SK-N-SH (cell line): Measurements from ENCODE around the gene SBF2.

ENCODE experiments used
- EP300 ChIP-seq, 2 experiments: IDR thresholded peaks; 2 replicates each; pipeline versions ENCODE4 v1.4.0 to v1.6.1; 2012; ENCODE audit warnings: borderline replicate concordance in 1 of 2, low read depth in 1 of 2, low read length in 1 of 2
- FOSL2 ChIP-seq: IDR thresholded peaks from 2 replicates; pipeline ENCODE4 v1.4.0; 2012; ENCODE audit warnings: low read depth, mild to moderate bottlenecking, moderate library complexity, borderline replicate concordance
- JUND ChIP-seq: IDR thresholded peaks from 2 replicates; pipeline ENCODE4 v1.4.0; 2012
- NFIC ChIP-seq: IDR thresholded peaks from 2 replicates; pipeline ENCODE4 v1.4.0; 2012; ENCODE audit warnings: borderline replicate concordance
- RAD21 ChIP-seq: IDR thresholded peaks from 2 replicates; pipeline ENCODE4 v1.6.1; 2012; ENCODE audit warnings: mild to moderate bottlenecking, low read length
- YY1 ChIP-seq: IDR thresholded peaks from 2 replicates; pipeline ENCODE4 v1.4.0; 2012; ENCODE audit warnings: low read depth, mild to moderate bottlenecking
- TF ChIP-seq, protein P1 (sequence below): IDR thresholded peaks from 2 replicates; pipeline ENCODE4 v1.4.0; 2012; ENCODE audit warnings: low read depth
- TF ChIP-seq, protein P2 (sequence below): fragments of 200-600 bp; sonication (generic); IDR thresholded peaks from 2 replicates; pipeline ENCODE4 v1.6.1; 2017; ENCODE audit warnings: antibody characterized with exemption, mild to moderate bottlenecking, moderate library complexity
- TF ChIP-seq, protein P3 (sequence below): fragments of 150-350 bp; IDR thresholded peaks from 2 replicates; pipeline ENCODE4 v1.6.1; 2016; ENCODE audit warnings: mild to moderate bottlenecking, low read depth, low read length
- TF ChIP-seq, protein P4 (sequence below): IDR thresholded peaks from 2 replicates; pipeline ENCODE4 v1.4.0; 2012; ENCODE audit warnings: low read depth, borderline replicate concordance
- TF ChIP-seq, protein P5 (sequence below): fragments of 150-350 bp; IDR thresholded peaks from 2 replicates; pipeline ENCODE4 v1.6.1; 2017; ENCODE audit warnings: antibody characterized with exemption, low read length, low read depth, borderline replicate concordance

DNA sequence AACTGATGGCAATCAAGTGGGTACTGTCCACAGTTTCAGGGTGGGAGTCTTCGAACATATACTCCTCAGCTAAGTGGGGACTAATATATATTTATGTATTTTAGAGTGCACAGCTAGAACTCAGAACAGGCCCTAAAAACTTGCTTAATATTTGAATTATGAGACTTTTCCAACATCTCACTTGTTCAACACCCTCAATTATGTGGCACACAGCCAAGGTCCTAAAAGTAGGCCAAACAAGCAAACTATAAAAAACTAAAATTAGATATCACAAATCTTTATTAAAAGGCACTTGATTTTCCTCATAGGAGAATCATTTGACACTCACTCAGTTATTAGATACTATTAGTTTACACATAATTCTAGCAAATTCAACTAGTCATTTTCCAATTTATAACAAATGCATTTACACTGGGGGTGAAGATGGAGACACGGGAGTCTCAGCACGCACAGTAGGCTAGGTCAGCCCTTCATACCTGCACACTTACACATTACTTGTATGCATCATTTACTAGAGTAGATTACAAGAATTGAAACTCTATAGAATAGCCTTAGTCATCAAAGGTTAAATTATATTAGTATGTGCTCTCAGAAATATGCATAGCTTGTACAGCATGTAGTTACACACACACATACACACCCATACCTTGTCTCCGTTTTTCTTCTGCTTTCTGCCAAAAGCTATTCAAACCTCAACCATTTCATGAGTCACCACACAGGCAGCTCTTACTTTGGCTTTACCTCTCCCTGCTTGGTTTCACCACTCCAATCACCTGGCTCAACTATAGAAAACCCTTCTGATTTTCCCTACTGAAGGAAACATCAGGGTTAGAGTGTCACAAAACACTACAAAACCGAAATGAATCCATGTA, 171.5 kb downstream of the SBF2 start:
- TF ChIP-seq, protein P1, sequence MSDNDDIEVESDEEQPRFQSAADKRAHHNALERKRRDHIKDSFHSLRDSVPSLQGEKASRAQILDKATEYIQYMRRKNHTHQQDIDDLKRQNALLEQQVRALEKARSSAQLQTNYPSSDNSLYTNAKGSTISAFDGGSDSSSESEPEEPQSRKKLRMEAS: no peak
- TF ChIP-seq, protein P2, sequence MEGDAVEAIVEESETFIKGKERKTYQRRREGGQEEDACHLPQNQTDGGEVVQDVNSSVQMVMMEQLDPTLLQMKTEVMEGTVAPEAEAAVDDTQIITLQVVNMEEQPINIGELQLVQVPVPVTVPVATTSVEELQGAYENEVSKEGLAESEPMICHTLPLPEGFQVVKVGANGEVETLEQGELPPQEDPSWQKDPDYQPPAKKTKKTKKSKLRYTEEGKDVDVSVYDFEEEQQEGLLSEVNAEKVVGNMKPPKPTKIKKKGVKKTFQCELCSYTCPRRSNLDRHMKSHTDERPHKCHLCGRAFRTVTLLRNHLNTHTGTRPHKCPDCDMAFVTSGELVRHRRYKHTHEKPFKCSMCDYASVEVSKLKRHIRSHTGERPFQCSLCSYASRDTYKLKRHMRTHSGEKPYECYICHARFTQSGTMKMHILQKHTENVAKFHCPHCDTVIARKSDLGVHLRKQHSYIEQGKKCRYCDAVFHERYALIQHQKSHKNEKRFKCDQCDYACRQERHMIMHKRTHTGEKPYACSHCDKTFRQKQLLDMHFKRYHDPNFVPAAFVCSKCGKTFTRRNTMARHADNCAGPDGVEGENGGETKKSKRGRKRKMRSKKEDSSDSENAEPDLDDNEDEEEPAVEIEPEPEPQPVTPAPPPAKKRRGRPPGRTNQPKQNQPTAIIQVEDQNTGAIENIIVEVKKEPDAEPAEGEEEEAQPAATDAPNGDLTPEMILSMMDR: no peak
- TF ChIP-seq EP300 (IDR thresholded peaks at IDR 0.05; ENCODE audit: borderline replicate concordance in 1 of 2, low read depth in 1 of 2, low read length in 1 of 2) (no peak), JUND (peak; percentile 53), RAD21 (no peak), NFIC (no peak), FOSL2 (peak; percentile 42; the same call in 1 of the 2 replicates), YY1 (no peak)
- TF ChIP-seq, protein P3, sequence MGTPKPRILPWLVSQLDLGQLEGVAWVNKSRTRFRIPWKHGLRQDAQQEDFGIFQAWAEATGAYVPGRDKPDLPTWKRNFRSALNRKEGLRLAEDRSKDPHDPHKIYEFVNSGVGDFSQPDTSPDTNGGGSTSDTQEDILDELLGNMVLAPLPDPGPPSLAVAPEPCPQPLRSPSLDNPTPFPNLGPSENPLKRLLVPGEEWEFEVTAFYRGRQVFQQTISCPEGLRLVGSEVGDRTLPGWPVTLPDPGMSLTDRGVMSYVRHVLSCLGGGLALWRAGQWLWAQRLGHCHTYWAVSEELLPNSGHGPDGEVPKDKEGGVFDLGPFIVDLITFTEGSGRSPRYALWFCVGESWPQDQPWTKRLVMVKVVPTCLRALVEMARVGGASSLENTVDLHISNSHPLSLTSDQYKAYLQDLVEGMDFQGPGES: no peak
- TF ChIP-seq, protein P4, sequence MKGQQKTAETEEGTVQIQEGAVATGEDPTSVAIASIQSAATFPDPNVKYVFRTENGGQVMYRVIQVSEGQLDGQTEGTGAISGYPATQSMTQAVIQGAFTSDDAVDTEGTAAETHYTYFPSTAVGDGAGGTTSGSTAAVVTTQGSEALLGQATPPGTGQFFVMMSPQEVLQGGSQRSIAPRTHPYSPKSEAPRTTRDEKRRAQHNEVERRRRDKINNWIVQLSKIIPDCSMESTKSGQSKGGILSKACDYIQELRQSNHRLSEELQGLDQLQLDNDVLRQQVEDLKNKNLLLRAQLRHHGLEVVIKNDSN: no peak
- TF ChIP-seq, protein P5, sequence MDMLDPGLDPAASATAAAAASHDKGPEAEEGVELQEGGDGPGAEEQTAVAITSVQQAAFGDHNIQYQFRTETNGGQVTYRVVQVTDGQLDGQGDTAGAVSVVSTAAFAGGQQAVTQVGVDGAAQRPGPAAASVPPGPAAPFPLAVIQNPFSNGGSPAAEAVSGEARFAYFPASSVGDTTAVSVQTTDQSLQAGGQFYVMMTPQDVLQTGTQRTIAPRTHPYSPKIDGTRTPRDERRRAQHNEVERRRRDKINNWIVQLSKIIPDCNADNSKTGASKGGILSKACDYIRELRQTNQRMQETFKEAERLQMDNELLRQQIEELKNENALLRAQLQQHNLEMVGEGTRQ: no peak
